Heart left ventricle (tissue), 16 donors: ENCODE data around the gene SLC12A3. TPM values are rescaled to one million over a fixed set of nuclear protein-coding genes. Genes with fewer than 3 reads are reported as not detected.

Experiments used
- ATAC-seq, 4 donors: fragments of 200-7000 bp; cut with Tn5 transposase; one replicate each; pipeline ENCODE4 v1.9.1; 2020 to 2022; ENCODE audit warnings: moderate library complexity in 4 of 4, mild to moderate bottlenecking in 3 of 4, moderate number of reproducible peaks in 1 of 4
- DNase-seq, 5 donors: peaks; one replicate each; pipeline ENCODE4 v3.0.0-alpha.2; 2020
- H3K27ac ChIP-seq, 12 donors: fragments of 200-600 bp; sonication (generic) in 4 of 12; one replicate each; pipeline versions ENCODE4 v1.5.0 to v1.8.0; 2016 to 2022; ENCODE audit warnings: mild to moderate bottlenecking in 2 of 12
- H3K27me3 ChIP-seq, 9 donors: fragments of 200-600 bp; sonication (generic) in 2 of 9; one replicate each; pipeline versions ENCODE4 v1.5.1 to v1.8.0; 2016 to 2022; ENCODE audit warnings: mild to moderate bottlenecking in 3 of 9
- H3K36me3 ChIP-seq, 9 donors: fragments of 200-600 bp; sonication (generic) in 2 of 9; one replicate each; pipeline versions ENCODE4 v1.5.0 to v1.8.0; 2018 to 2022; ENCODE audit warnings: mild to moderate bottlenecking in 2 of 9
- H3K4me1 ChIP-seq, 12 donors: fragments of 200-600 bp; sonication (generic) in 4 of 12; one replicate each; pipeline versions ENCODE4 v1.5.0 to v1.8.0; 2016 to 2022; ENCODE audit warnings: mild to moderate bottlenecking in 3 of 12
- H3K4me3 ChIP-seq, 12 donors: fragments of 200-600 bp; sonication (generic) in 4 of 12; one replicate each; pipeline versions ENCODE4 v1.5.0 to v1.8.0; 2017 to 2022; ENCODE audit warnings: mild to moderate bottlenecking in 9 of 12, moderate library complexity in 4 of 12
- H3K9me3 ChIP-seq, 12 donors: fragments of 200-600 bp; sonication (generic) in 4 of 12; one replicate each; pipeline versions ENCODE4 v1.5.0 to v1.8.0; 2016 to 2022; ENCODE audit warnings: mild to moderate bottlenecking in 1 of 12
- CTCF ChIP-seq, 12 donors: fragments of 200-600 bp; sonication (generic) in 4 of 12; IDR thresholded peaks; one replicate each; pipeline versions ENCODE4 v1.5.0 to v1.8.0; 2018 to 2022; ENCODE audit warnings: antibody characterized with exemption in 12 of 12, mild to moderate bottlenecking in 5 of 12
- POLR2A ChIP-seq, 2 donors: fragments of 450-650 bp; IDR thresholded peaks; one replicate each; pipeline ENCODE4 v1.6.1; 2017; ENCODE audit warnings: antibody characterized with exemption in 2 of 2, mild to moderate bottlenecking in 2 of 2, moderate library complexity in 2 of 2
- WGBS, 4 donors: extraction: QIAGEN DNeasy Blood & Tissue Kit in 2 of 4; methylation state at CpG; one replicate each; pipeline versions ENCODE4 v1.1.5 to v1.1.7; 2013 to 2018; 5-methylcytosine and 5-hydroxymethylcytosine counted together
- intact Hi-C, 10 donors: fragments of 100-400 bp; cut with DNase I; formaldehyde crosslinking; loops; one replicate each; pipeline versions ENCODE4 v1.11.1 to v1.14.2; 2022
- polyA plus RNA-seq, 2 donors: library from polyadenylated mRNA; stranded (reverse); fragments of 200-250 nt; gene quantifications; one replicate each; pipeline ENCODE4 v1.2.3, GENCODE V29; 2013
- total RNA-seq, 9 donors: library from RNA; depleted of rRNA in 2 of 9; stranded (reverse); fragments of >200 nt in 2 of 9; fragmentation: NEBNext Ultra II Directional in 3 of 9; extraction: Animal tissue kit (Norgen Biotek cat#: 25700) in 3 of 9; gene quantifications; one replicate each; pipeline versions ENCODE4 v1.1.0 to v1.2.4, GENCODE V29; 2016 to 2023
- donor health status: ischemic (EF 13 %, LVEDD 7.1; RV severe dilation, severe dysfunction).
- donor health status: healthy with polysubstance abuse.
- donor health status: DM: no; HTN: yes; CAD: no.
- donor health status: DM: no; HTN: no; CAD: no.
- donor health status: ischemic (EF 25% LVEDD 6.9; RV normal size, moderate dysfunction).
- donor health status: ischemic (EF 25% LVEDD 5.7; RV mildly dilated, moderate dysfunction).
- donor health status: healthy.
- donor health status: DM: yes; HTN: yes; CAD: no.
- donor health status: ischemic (EF 35%, LVEDD 5.7; RV mildly dilated, moderate dysfunction).
- donor health status: nonischemic (EF 11% LVEDD 7.7; RV severe dilation, severe dysfunction).
- donor health status: DM: yes; HTN: yes; CAD: no.
- donor health status: PGD.
- donor health status: ischemic (EF 29% LVEDD 5.4; RV normal size, mild dysfunction).
- donor health status: nonischemic (EF 23%, LVEDD 6.1; RV moderate dilation, normal function).

SLC12A3 gene
- total and polyA plus RNA-seq, 11 donors, result 0.08 TPM; not detected in 10

GRCh38 chr16:56947604-56947995 lies 82.6 kb downstream of the SLC12A3 start:
- WGBS, 4 donors, result 85 to 96% (median 89%) methylated on average over 2 of the region's 2 CpGs

DNA sequence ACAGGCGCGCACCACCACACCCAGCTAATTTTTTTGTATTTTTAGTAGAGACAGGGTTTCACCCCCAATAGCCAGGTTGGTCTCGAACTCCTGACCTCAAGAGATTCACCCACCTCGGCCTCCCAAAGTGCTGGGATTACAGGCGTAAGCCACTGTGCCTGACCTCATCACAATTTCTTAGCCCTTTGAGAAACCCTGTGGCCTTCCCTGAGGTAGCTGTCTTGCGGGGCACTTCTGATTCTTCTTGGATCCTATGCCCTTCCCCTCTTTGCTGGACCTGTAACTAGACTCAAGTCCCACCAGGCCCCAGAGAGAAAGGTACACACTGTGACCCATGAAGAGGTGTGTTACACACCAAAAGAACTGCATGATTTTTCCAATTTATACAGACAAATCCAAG lies 83.2 kb downstream of the SLC12A3 start:
- peaks cover 0 to 46% (median 37%) of the 10 kb centered on the region in 9 donors for H3K36me3 ChIP-seq
- no peak overlapping the region for H3K27ac ChIP-seq
- ATAC-seq (no peak), DNase-seq (no peak)
- H3K4me3 ChIP-seq, result no peak overlapping the region
- intact Hi-C loops, result loop anchor here in 1 of 10 donors (10.0 kb wide), 1 partner anchor 207 kb away; no protein-coding TSS in a partner anchor
- H3K9me3 ChIP-seq, result no peaks in the 10 kb centered on the region
- 95 to 97% (median 96%) methylated on average over 6 of the region's 6 CpGs for WGBS, 4 donors
- peaks cover 0 to 15% (median 0%) of the 10 kb centered on the region in 12 donors for H3K4me1 ChIP-seq
- TF ChIP-seq CTCF (IDR thresholded peaks at IDR 0.05) (no peak), POLR2A (IDR thresholded peaks at IDR 0.05) (no peak)
- H3K27me3 ChIP-seq, result no peaks in the 10 kb centered on the region

More at GRCh38 chr16:56947604-56947995, 82.6 kb downstream of the SLC12A3 start:
- intact Hi-C loops, result loop anchor here in 1 of 10 donors (10.0 kb wide), 1 partner anchor 207 kb away; no protein-coding TSS in a partner anchor
- no peak for TF ChIP-seq CTCF (IDR thresholded peaks at IDR 0.05)
- TF ChIP-seq POLR2A (IDR thresholded peaks at IDR 0.05), result no peak
- Histone ChIP-seq H3K9me3 (no peaks in the 10 kb centered on the region), H3K36me3 (peaks cover 0 to 52% (median 43%) of the 10 kb centered on the region in 9 donors), H3K4me3 (no peak overlapping the region), H3K27ac (no peak overlapping the region), H3K4me1 (peaks cover 0 to 15% (median 0%) of the 10 kb centered on the region in 12 donors), H3K27me3 (no peaks in the 10 kb centered on the region)
- DNase-seq, result no peak
- ATAC-seq, result no peak

DNA sequence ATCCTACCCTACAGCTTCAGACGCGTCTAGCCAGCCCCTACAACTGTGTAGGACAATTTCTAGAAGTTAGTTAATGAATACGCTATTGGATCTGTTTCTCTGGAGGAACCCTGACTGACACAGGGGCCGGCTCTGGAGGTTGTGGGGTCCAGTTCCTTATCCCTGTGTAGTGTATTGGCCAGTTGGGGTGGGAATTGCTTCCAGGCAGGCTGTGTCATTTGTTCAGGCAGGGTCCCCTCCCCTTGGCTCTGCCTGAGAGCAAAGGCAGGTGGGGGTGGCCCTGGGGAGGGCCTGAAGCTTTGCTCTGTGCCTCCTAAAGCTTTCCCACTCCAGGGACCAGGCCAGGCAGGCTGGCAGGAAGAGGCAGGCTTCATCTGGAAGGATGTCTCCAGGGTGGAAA lies 85.0 kb downstream of the SLC12A3 start:
- ATAC-seq (no peak), DNase-seq (no peak)
- H3K9me3 ChIP-seq, result no peaks in the 10 kb centered on the region
- H3K27ac ChIP-seq, result no peak overlapping the region
- intact Hi-C loops, result loop anchor here in 7 of 10 donors (2.0 to 5.0 kb wide), 2 partner anchors 83 kb away; partner anchors contain the start of gene SLC12A3 (in 6 of the 7)
- no peak overlapping the region for H3K4me3 ChIP-seq
- H3K27me3 ChIP-seq, result no peaks in the 10 kb centered on the region
- whole genome bisulfite sequencing, 4 donors, result 85 to 96% (median 93%) methylated on average over 4 of the region's 4 CpGs
- peaks cover 0 to 9% (median 0%) of the 10 kb centered on the region in 12 donors for H3K4me1 ChIP-seq
- H3K36me3 ChIP-seq, result peaks cover 0 to 28% (median 19%) of the 10 kb centered on the region in 9 donors
- no peak for TF ChIP-seq POLR2A (IDR thresholded peaks at IDR 0.05)
- no peak for TF ChIP-seq CTCF (IDR thresholded peaks at IDR 0.05)

DNA sequence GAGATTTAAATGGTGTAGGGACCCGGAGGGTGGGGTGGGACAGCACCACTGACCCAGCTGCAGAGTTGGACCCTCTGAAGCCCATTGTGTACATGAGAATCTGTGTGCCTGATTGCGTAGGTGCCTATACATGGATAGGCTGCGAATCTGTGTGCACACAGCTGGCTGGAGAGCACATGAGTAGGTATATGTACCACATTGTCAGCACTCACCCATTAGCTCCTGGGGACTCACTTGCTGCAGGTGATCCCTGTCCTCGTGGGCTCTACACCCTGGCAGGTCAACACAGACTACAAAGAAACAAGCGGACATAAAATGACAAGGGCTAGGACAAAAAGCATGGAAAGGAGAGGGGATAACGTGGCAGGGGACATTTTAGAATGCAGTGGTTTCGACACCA lies 85.4 kb downstream of the SLC12A3 start:
- intact Hi-C loops, result loop anchor here in 7 of 10 donors (2.0 to 5.0 kb wide), 2 partner anchors 83 to 84 kb away; partner anchors contain the start of gene SLC12A3 (in 6 of the 7)
- H3K36me3 ChIP-seq, result peaks cover 0 to 23% (median 15%) of the 10 kb centered on the region in 9 donors
- H3K4me1 ChIP-seq, result peaks cover 0 to 9% (median 0%) of the 10 kb centered on the region in 12 donors
- no peak overlapping the region for H3K4me3 ChIP-seq
- H3K27me3 ChIP-seq, result no peaks in the 10 kb centered on the region
- ATAC-seq (no peak), DNase-seq (no peak)
- no peak overlapping the region for H3K27ac ChIP-seq
- H3K9me3 ChIP-seq, result no peaks in the 10 kb centered on the region
- WGBS, 4 donors, result 83 to 91% (median 88%) methylated on average over 7 of the region's 7 CpGs
- TF ChIP-seq CTCF (IDR thresholded peaks at IDR 0.05) (no peak), POLR2A (IDR thresholded peaks at IDR 0.05) (no peak)
